ENCODE data around the gene ATP10A. TPM values are rescaled to one million over a fixed set of nuclear protein-coding genes. Genes with fewer than 3 reads are reported as not detected.

ATP10A gene
- total and polyA plus RNA-seq, 2 of the 8 experiments (the other 6 are each of a cell fraction or from before 2014, with no cell fraction given) = 2.0 to 2.8 TPM

GRCh38 chr15:25846377-25846776, 16.8 kb downstream of the ATP10A start (continued):
- TF ChIP-seq CHD7 (IDR thresholded peaks at IDR 0.05; ENCODE audit: insufficient replicate concordance, low read length) (no peak), TAF7 (optimal IDR thresholded peaks at IDR 0.05; ENCODE audit: borderline replicate concordance, low read depth, low read length) (no peak), TAF1 (IDR thresholded peaks at IDR 0.05; ENCODE audit: low read depth, low read length) (no peak), MAFK (IDR thresholded peaks at IDR 0.05; ENCODE audit: low read depth, low read length) (no peak), YY1 (IDR thresholded peaks at IDR 0.05; ENCODE audit: low read depth, low read length) (no peak), SP4 (IDR thresholded peaks at IDR 0.05; ENCODE audit: low read length) (no peak)

Measured in H1 (cell line).